ENCODE measurements around the gene ACBD3. TPM values are rescaled to one million over a fixed set of nuclear protein-coding genes. Genes with fewer than 3 reads are reported as not detected.

Gene ACBD3
- total RNA-seq, 2 experiments from 2014 or later, result 22.5 to 24.6 TPM

- DNase-seq, result no peak
- Mint-ChIP-seq H3K27ac (no peak overlapping the region), H3K4me1 (peaks cover 17% of the 10 kb centered on the region), H3K36me3 (ENCODE audit: low read depth) (no peaks in the 10 kb centered on the region), H3K27me3 (peaks cover 6% of the 10 kb centered on the region), H3K9me3 (no peaks in the 10 kb centered on the region), H3K4me3 (no peak overlapping the region)
- ChIA-PET POLR2A (interaction anchor here (0.9 to 8.0 kb wide), 3 partner anchors 8 to 119 kb away, joined by 4 to 87 read pairs (median 26); partner anchors contain the start of genes H3-3A and SDE2), CTCF (interaction anchor here (1.6 kb wide), 1 partner anchor 35 kb away, joined by 3 read pairs; no protein-coding TSS in a partner anchor)
Observed at GRCh38 chr1:226118357-226118756, 68.2 kb downstream of the ACBD3 start.

GRCh38 chr1:226117330-226117729 lies 69.2 kb downstream of the ACBD3 start:
- H3K36me3 Mint-ChIP-seq (ENCODE audit: low read depth), result no peaks in the 10 kb centered on the region
- ChIA-PET CTCF (interaction anchor here (0.7 to 2.6 kb wide), 5 partner anchors 8 to 103 kb away, joined by 3 to 13 read pairs (median 4); no protein-coding TSS in a partner anchor), POLR2A (interaction anchor here (1.0 to 1.5 kb wide), 3 partner anchors 34 to 55 kb away, joined by 3 to 6 read pairs (median 4); partner anchors contain the start of gene H3-3A)

GRCh38 chr1:226116673-226117072 lies 69.9 kb downstream of the ACBD3 start:
- no peak for DNase-seq

More at GRCh38 chr1:226117330-226117729, 69.2 kb downstream of the ACBD3 start:
- no peak for DNase-seq
- H3K27me3 Mint-ChIP-seq, result peaks cover 6% of the 10 kb centered on the region
- H3K4me1 Mint-ChIP-seq, result peaks cover 10% of the 10 kb centered on the region
- no peaks in the 10 kb centered on the region for H3K9me3 Mint-ChIP-seq
- H3K4me3 Mint-ChIP-seq, result no peak overlapping the region
- no peak overlapping the region for H3K27ac Mint-ChIP-seq

GRCh38 chr1:226112626-226113025 lies 73.9 kb downstream of the ACBD3 start:
- ChIA-PET CTCF (interaction anchor here (1.8 to 2.8 kb wide), 2 partner anchors 13 to 29 kb away, joined by 6 to 20 read pairs; no protein-coding TSS in a partner anchor), POLR2A (interaction anchor here (0.9 to 5.7 kb wide), 4 partner anchors 10 to 122 kb away, joined by 3 to 87 read pairs (median 10); partner anchors contain the start of gene H3-3A)
- DNase-seq, result no peak
- H3K27me3 Mint-ChIP-seq, result peaks cover 1% of the 10 kb centered on the region
- H3K9me3 Mint-ChIP-seq, result no peaks in the 10 kb centered on the region
- no peak overlapping the region for H3K27ac Mint-ChIP-seq
- H3K4me3 Mint-ChIP-seq, result no peak overlapping the region
- H3K36me3 Mint-ChIP-seq (ENCODE audit: low read depth), result no peaks in the 10 kb centered on the region
- H3K4me1 Mint-ChIP-seq, result peaks cover 19% of the 10 kb centered on the region

More at GRCh38 chr1:226116673-226117072, 69.9 kb downstream of the ACBD3 start:
- no peak overlapping the region for H3K4me3 Mint-ChIP-seq
- CTCF ChIA-PET, result interaction anchor here (0.6 to 2.6 kb wide), 6 partner anchors 9 to 102 kb away, joined by 3 to 13 read pairs (median 4); no protein-coding TSS in a partner anchor
- H3K36me3 Mint-ChIP-seq (ENCODE audit: low read depth), result no peaks in the 10 kb centered on the region
- peaks cover 6% of the 10 kb centered on the region for H3K27me3 Mint-ChIP-seq
- H3K27ac Mint-ChIP-seq, result no peak overlapping the region
- peaks cover 12% of the 10 kb centered on the region for H3K4me1 Mint-ChIP-seq
- no peaks in the 10 kb centered on the region for H3K9me3 Mint-ChIP-seq
- POLR2A ChIA-PET, result interaction anchor here (1.0 to 1.5 kb wide), 2 partner anchors 45 to 54 kb away, joined by 3 to 6 read pairs; partner anchors contain the start of gene H3-3A

GRCh38 chr1:226111883-226112261 lies 74.7 kb downstream of the ACBD3 start:
- H3K4me1 Mint-ChIP-seq, result peaks cover 19% of the 10 kb centered on the region
- DNase-seq, result no peak
- ChIA-PET POLR2A (interaction anchor here (1.0 to 5.7 kb wide), 6 partner anchors 10 to 121 kb away, joined by 3 to 87 read pairs (median 11); partner anchors contain the start of gene H3-3A), CTCF (interaction anchor here (1.0 to 4.8 kb wide), 5 partner anchors 8 to 221 kb away, joined by 3 to 24 read pairs (median 6); no protein-coding TSS in a partner anchor)
- H3K36me3 Mint-ChIP-seq (ENCODE audit: low read depth), result no peaks in the 10 kb centered on the region
- no peak overlapping the region for H3K4me3 Mint-ChIP-seq
- H3K27ac Mint-ChIP-seq, result no peak overlapping the region
- peaks cover 1% of the 10 kb centered on the region for H3K27me3 Mint-ChIP-seq
- H3K9me3 Mint-ChIP-seq, result no peaks in the 10 kb centered on the region

- H3K4me1 Mint-ChIP-seq, result peaks cover 19% of the 10 kb centered on the region
- no peaks in the 10 kb centered on the region for H3K27me3 Mint-ChIP-seq
Observed at GRCh38 chr1:226111098-226111882, 75.3 kb downstream of the ACBD3 start.

GRCh38 chr1:226110249-226111097 lies 76.1 kb downstream of the ACBD3 start:
- Mint-ChIP-seq H3K4me3 (peak overlapping the region; percentile 70), H3K4me1 (peaks cover 19% of the 10 kb centered on the region), H3K27me3 (no peaks in the 10 kb centered on the region), H3K27ac (peak overlapping the region; percentile 54), H3K9me3 (no peaks in the 10 kb centered on the region), H3K36me3 (ENCODE audit: low read depth) (no peaks in the 10 kb centered on the region)
- ChIA-PET CTCF (interaction anchor here (0.8 to 4.8 kb wide), 12 partner anchors 9 to 298 kb away, joined by 3 to 24 read pairs (median 4); partner anchors contain the start of genes H3-3A and PARP1), POLR2A (interaction anchor here (0.9 to 5.7 kb wide), 24 partner anchors 9 to 682 kb away, joined by 3 to 87 read pairs (median 4); partner anchors contain the start of genes H3-3A, LBR, LIN9 and PARP1)
- DNase-seq, result peak; percentile 69

More at GRCh38 chr1:226111098-226111882, 75.3 kb downstream of the ACBD3 start:
- H3K27ac Mint-ChIP-seq, result peak overlapping the region; percentile 54
- peak overlapping the region; percentile 68 for H3K4me3 Mint-ChIP-seq
- no peak for DNase-seq
- CTCF ChIA-PET, result interaction anchor here (0.9 to 4.8 kb wide), 11 partner anchors 9 to 297 kb away, joined by 3 to 24 read pairs (median 4); partner anchors contain the start of genes H3-3A and PARP1
- POLR2A ChIA-PET, result interaction anchor here (0.9 to 5.7 kb wide), 21 partner anchors 10 to 650 kb away, joined by 3 to 87 read pairs (median 5); partner anchors contain the start of genes H3-3A, LIN9, PARP1 and SDE2
- no peaks in the 10 kb centered on the region for H3K36me3 Mint-ChIP-seq (ENCODE audit: low read depth)
- H3K9me3 Mint-ChIP-seq, result no peaks in the 10 kb centered on the region

GRCh38 chr1:226109829-226110248 lies 76.7 kb downstream of the ACBD3 start:
- no peaks in the 10 kb centered on the region for H3K27me3 Mint-ChIP-seq
- H3K36me3 Mint-ChIP-seq (ENCODE audit: low read depth), result no peaks in the 10 kb centered on the region
- POLR2A ChIA-PET, result interaction anchor here (0.9 to 5.7 kb wide), 18 partner anchors 11 to 681 kb away, joined by 3 to 87 read pairs (median 8); partner anchors contain the start of genes H3-3A, LBR, LIN9 and PYCR2
- CTCF ChIA-PET, result interaction anchor here (0.6 to 4.8 kb wide), 9 partner anchors 8 to 298 kb away, joined by 3 to 24 read pairs (median 3); partner anchors contain the start of gene PARP1
- peak; percentile 84 for DNase-seq
- peaks cover 19% of the 10 kb centered on the region for H3K4me1 Mint-ChIP-seq
- peak overlapping the region; percentile 78 for H3K27ac Mint-ChIP-seq
- no peaks in the 10 kb centered on the region for H3K9me3 Mint-ChIP-seq
- H3K4me3 Mint-ChIP-seq, result peak overlapping the region; percentile 87

GRCh38 chr1:226108935-226109828 lies 77.4 kb downstream of the ACBD3 start:
- no peak for DNase-seq
- Mint-ChIP-seq H3K36me3 (ENCODE audit: low read depth) (no peaks in the 10 kb centered on the region), H3K27me3 (no peaks in the 10 kb centered on the region), H3K4me1 (peaks cover 19% of the 10 kb centered on the region), H3K9me3 (no peaks in the 10 kb centered on the region), H3K27ac (peak overlapping the region; percentile 78), H3K4me3 (peak overlapping the region; percentile 87)
- CTCF ChIA-PET, result interaction anchor here (0.6 to 4.8 kb wide), 11 partner anchors 11 to 299 kb away, joined by 3 to 24 read pairs (median 4); partner anchors contain the start of gene PARP1
- POLR2A ChIA-PET, result interaction anchor here (1.0 to 5.7 kb wide), 13 partner anchors 10 to 681 kb away, joined by 3 to 87 read pairs (median 14); partner anchors contain the start of genes H3-3A, LBR, LIN9 and PYCR2

GRCh38 chr1:226107471-226108460 lies 78.8 kb downstream of the ACBD3 start:
- ChIA-PET POLR2A (interaction anchor here (1.6 to 5.7 kb wide), 6 partner anchors 9 to 107 kb away, joined by 4 to 87 read pairs (median 19); partner anchors contain the start of genes H3-3A and SDE2), CTCF (interaction anchor here (0.5 to 4.8 kb wide), 7 partner anchors 12 to 225 kb away, joined by 3 to 24 read pairs (median 3); no protein-coding TSS in a partner anchor)
- Mint-ChIP-seq H3K9me3 (no peaks in the 10 kb centered on the region), H3K4me1 (peaks cover 19% of the 10 kb centered on the region), H3K36me3 (ENCODE audit: low read depth) (no peaks in the 10 kb centered on the region), H3K4me3 (no peak overlapping the region), H3K27me3 (no peaks in the 10 kb centered on the region), H3K27ac (no peak overlapping the region)
- DNase-seq, result no peak
